H9 (cell line): Measurements from ENCODE around the gene ZNF664. TPM values are rescaled to one million over a fixed set of nuclear protein-coding genes. Genes with fewer than 3 reads are reported as not detected.

Source experiments
- DNase-seq: peaks from one replicate; pipeline ENCODE4 v3.0.0-alpha.2; 2017
- H2AFZ ChIP-seq: one replicate; pipeline ENCODE4 v1.6.1; 2013; ENCODE audit warnings: mild to moderate bottlenecking, low read length, control low read depth, moderate library complexity
- H2AK5ac ChIP-seq: 2 replicates; pipeline ENCODE4 v1.6.1; 2013; ENCODE audit warnings: low read length, control low read depth, mixed read lengths; ENCODE audit not compliant: insufficient read length
- H2BK120ac ChIP-seq: one replicate; pipeline ENCODE4 v1.6.1; 2013; ENCODE audit warnings: low read depth, mild to moderate bottlenecking, low read length, control low read depth, inconsistent platforms; ENCODE audit not compliant: poor library complexity, severe bottlenecking
- H2BK12ac ChIP-seq: 2 replicates; pipeline ENCODE4 v1.6.1; 2013; ENCODE audit warnings: low read length, control low read depth, mixed read lengths, low read depth; ENCODE audit not compliant: insufficient read length
- H2BK15ac ChIP-seq: 2 replicates; pipeline ENCODE4 v1.6.1; 2013; ENCODE audit warnings: low read depth, low read length, control low read depth
- H2BK20ac ChIP-seq: one replicate; pipeline ENCODE4 v1.6.1; 2013; ENCODE audit warnings: low read depth, mild to moderate bottlenecking, low read length, control low read depth, inconsistent platforms; ENCODE audit not compliant: poor library complexity, severe bottlenecking
- H2BK5ac ChIP-seq: 2 replicates; pipeline ENCODE4 v1.6.1; 2013; ENCODE audit warnings: low read length, control low read depth, mixed read lengths; ENCODE audit not compliant: insufficient read length
- H3K14ac ChIP-seq: 2 replicates; pipeline ENCODE4 v1.6.1; 2013; ENCODE audit warnings: low read length, control low read depth; ENCODE audit not compliant: insufficient read depth
- H3K18ac ChIP-seq: 2 replicates; pipeline ENCODE4 v1.6.1; 2013; ENCODE audit warnings: low read depth, mild to moderate bottlenecking, mixed read lengths, low read length, control low read depth; ENCODE audit not compliant: insufficient read length
- H3K23ac ChIP-seq: 2 replicates; pipeline ENCODE4 v1.6.1; 2013; ENCODE audit warnings: low read length, control low read depth, mixed read lengths, low read depth; ENCODE audit not compliant: insufficient read length
- H3K23me2 ChIP-seq: 2 replicates; pipeline ENCODE4 v1.6.1; 2013; ENCODE audit warnings: low read depth, mild to moderate bottlenecking, mixed read lengths, low read length, control low read depth; ENCODE audit not compliant: insufficient read length, poor library complexity, severe bottlenecking
- H3K27ac ChIP-seq: 2 replicates; pipeline ENCODE4 v1.5.1; 2013; ENCODE audit warnings: low read length, control low read depth, mixed read lengths, low read depth; ENCODE audit not compliant: insufficient read length
- H3K27me3 ChIP-seq: 2 replicates; pipeline ENCODE4 v1.6.1; 2013; ENCODE audit warnings: low read length, control low read depth, inconsistent platforms; ENCODE audit not compliant: insufficient read depth
- H3K4ac ChIP-seq: 2 replicates; pipeline ENCODE4 v1.6.1; 2013; ENCODE audit warnings: low read depth, mild to moderate bottlenecking, control low read depth, inconsistent platforms, low read length, moderate library complexity
- H3K4me1 ChIP-seq: 2 replicates; pipeline ENCODE4 v1.6.1; 2013; ENCODE audit warnings: low read length, control low read depth, inconsistent platforms; ENCODE audit not compliant: insufficient read depth
- H3K4me2 ChIP-seq: 2 replicates; pipeline ENCODE4 v1.6.1; 2013; ENCODE audit warnings: low read length, control low read depth, mixed read lengths; ENCODE audit not compliant: insufficient read length, insufficient read depth
- H3K56ac ChIP-seq: 2 replicates; pipeline ENCODE4 v1.6.1; 2013; ENCODE audit warnings: low read depth, mild to moderate bottlenecking, mixed read lengths, low read length, control low read depth; ENCODE audit not compliant: insufficient read length
- H3K79me1 ChIP-seq: 2 replicates; pipeline ENCODE4 v1.6.1; 2013; ENCODE audit warnings: low read depth, mild to moderate bottlenecking, moderate library complexity, low read length, control low read depth, inconsistent platforms; ENCODE audit not compliant: insufficient read depth, poor library complexity, severe bottlenecking
- H3K79me2 ChIP-seq: 2 replicates; pipeline ENCODE4 v1.6.1; 2013; ENCODE audit warnings: low read length, control low read depth, inconsistent platforms; ENCODE audit not compliant: insufficient read depth
- H3K9ac ChIP-seq: 2 replicates; pipeline ENCODE4 v1.6.1; 2013; ENCODE audit warnings: low read length, control low read depth, mixed read lengths; ENCODE audit not compliant: insufficient read length; ENCODE audit errors: extremely low read depth
- H3K9me3 ChIP-seq: one replicate; pipeline ENCODE4 v1.6.1; 2013; ENCODE audit warnings: low read depth, low read length, inconsistent platforms; ENCODE audit not compliant: control insufficient read depth
- H3T11ph ChIP-seq: one replicate; pipeline ENCODE4 v1.6.1; 2013; ENCODE audit warnings: mild to moderate bottlenecking, low read length, control low read depth, inconsistent platforms
- H4K20me1 ChIP-seq: one replicate; pipeline ENCODE4 v1.6.1; 2013; ENCODE audit not compliant: control insufficient read depth, insufficient read length, insufficient read depth
- H4K5ac ChIP-seq: 2 replicates; pipeline ENCODE4 v1.6.1; 2013; ENCODE audit warnings: low read depth, mild to moderate bottlenecking, mixed read lengths, low read length, control low read depth; ENCODE audit not compliant: insufficient read length
- H4K8ac ChIP-seq: replicated peaks from 2 replicates; pipeline ENCODE4 v1.6.1; 2013; ENCODE audit warnings: low read length, control low read depth, mixed read lengths, low read depth; ENCODE audit not compliant: insufficient read length
- H4K91ac ChIP-seq: 2 replicates; pipeline ENCODE4 v1.6.1; 2013; ENCODE audit warnings: low read depth, mild to moderate bottlenecking, moderate library complexity, mixed read lengths, low read length, control low read depth; ENCODE audit not compliant: insufficient read length
- H3K27ac Mint-ChIP-seq, 3 experiments: 2 replicates in 2 of 3; 3 replicates in 1 of 3; pipeline ENCODE4 v1.8.0; 2020 to 2021; ENCODE audit warnings: mixed read lengths in 3 of 3, mild to moderate bottlenecking in 1 of 3, moderate library complexity in 1 of 3
- H3K27me3 Mint-ChIP-seq: 2 replicates; pipeline ENCODE4 v1.8.0; 2021; ENCODE audit warnings: low read depth, mild to moderate bottlenecking, moderate library complexity, mixed read lengths
- H3K36me3 Mint-ChIP-seq, 3 experiments: 2 replicates in 2 of 3; 3 replicates in 1 of 3; pipeline ENCODE4 v1.8.0; 2020 to 2021; ENCODE audit warnings: low read depth in 3 of 3, mixed read lengths in 3 of 3; ENCODE audit not compliant: insufficient read depth in 1 of 3
- H3K4me1 Mint-ChIP-seq, 2 experiments: 2 replicates each; pipeline ENCODE4 v1.8.0; 2020; ENCODE audit warnings: mixed read lengths in 2 of 2
- H3K4me3 Mint-ChIP-seq, 2 experiments: 2 replicates in 1 of 2; 3 replicates in 1 of 2; pipeline ENCODE4 v1.8.0; 2020 to 2021; ENCODE audit warnings: mild to moderate bottlenecking in 2 of 2, mixed read lengths in 2 of 2, moderate library complexity in 1 of 2
- H3K9me3 Mint-ChIP-seq, 2 experiments: 2 replicates in 1 of 2; 3 replicates in 1 of 2; pipeline ENCODE4 v1.8.0; 2020; ENCODE audit warnings: mild to moderate bottlenecking in 2 of 2, mixed read lengths in 2 of 2, moderate library complexity in 1 of 2
- CTCF ChIP-seq: fragments of 200-600 bp; sonication (generic); conservative IDR thresholded peaks from 3 replicates; pipeline ENCODE4 v1.8.0; 2021; ENCODE audit warnings: antibody characterized with exemption, mild to moderate bottlenecking
- WGBS: extraction: QIAGEN DNeasy Blood & Tissue Kit; methylation state at CpG from one replicate; pipeline ENCODE4 v1.1.7; 2013; ENCODE audit warnings: missing lambda C conversion rate, low lambda C conversion rate, mixed read lengths; ENCODE audit not compliant: insufficient read length; ENCODE audit errors: extremely low coverage; 5-methylcytosine and 5-hydroxymethylcytosine counted together
- total RNA-seq: library from RNA; stranded (reverse); gene quantifications from 2 replicates; pipeline ENCODE4 v1.2.1, GENCODE V29; 2021

Gene ZNF664
- total RNA-seq, 1 experiment from 2014 or later, result 29.5 TPM

DNA sequence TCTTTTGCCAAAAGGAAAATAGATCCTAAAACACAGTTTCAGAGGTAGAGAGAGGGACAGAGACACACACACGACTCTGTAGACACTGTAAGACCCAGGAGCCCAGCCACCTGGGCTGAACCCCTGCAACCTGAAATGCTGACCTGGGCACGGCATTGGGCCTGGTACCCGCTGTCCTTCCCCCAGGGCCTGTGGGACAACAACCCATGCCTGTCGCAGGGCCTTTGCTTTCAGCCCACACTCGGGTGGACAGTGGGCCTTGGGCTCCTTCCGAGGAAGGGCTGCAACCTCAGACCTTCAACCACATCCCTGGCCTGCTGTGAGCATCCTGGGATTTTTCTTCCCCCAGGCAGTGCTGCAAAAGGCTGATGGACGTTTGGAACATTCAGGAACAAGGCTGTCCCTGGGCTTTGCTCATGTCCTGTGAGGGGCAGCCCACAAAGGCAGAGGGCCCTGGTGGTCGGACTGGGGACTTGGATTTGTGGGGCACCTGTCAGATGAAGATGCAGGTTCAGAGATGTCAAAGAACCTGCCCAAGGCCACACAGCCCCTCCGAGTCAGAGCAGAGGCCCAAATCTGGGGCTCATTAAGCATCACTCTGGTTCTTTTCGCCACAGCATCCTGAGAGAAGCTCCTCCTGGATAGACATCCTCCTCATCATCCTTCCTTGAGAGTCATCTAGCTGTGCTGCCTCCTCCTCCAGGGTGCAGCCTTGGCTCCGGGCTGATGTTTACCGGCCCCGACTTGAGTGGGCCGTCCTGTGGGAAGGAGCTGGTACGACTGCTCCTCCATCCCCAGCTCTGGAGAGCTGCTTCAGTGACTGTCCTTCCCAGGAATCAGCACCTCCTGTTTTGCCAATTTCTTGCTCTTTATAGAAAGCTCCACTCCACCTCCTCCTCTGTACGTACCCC, 33.0 kb upstream of the ZNF664 start:
- Histone ChIP-seq H3K23me2 (no peaks in the 10 kb centered on the region), H3T11ph (no peak overlapping the region), H2BK20ac (no peak overlapping the region), H4K8ac (no peak overlapping the region), H4K91ac (no peak overlapping the region), H2BK120ac (no peak overlapping the region), H3K4ac (no peak overlapping the region), H3K27me3 (no peaks in the 10 kb centered on the region), H3K14ac (no peak overlapping the region; the same call in 1 of the 2 replicates), H2AFZ (no peak overlapping the region), H2BK5ac (no peak overlapping the region), H3K18ac (no peak overlapping the region), H3K4me2 (no peak overlapping the region), H3K9ac (no peak overlapping the region), H3K27ac (no peak overlapping the region), H3K56ac (no peak overlapping the region), H3K9me3 (no peaks in the 10 kb centered on the region), H4K5ac (no peak overlapping the region), H3K79me1 (no peaks in the 10 kb centered on the region), H2AK5ac (no peak overlapping the region), H2BK15ac (no peak overlapping the region), H3K23ac (no peak overlapping the region), H2BK12ac (no peak overlapping the region), H4K20me1 (no peaks in the 10 kb centered on the region), H3K79me2 (no peaks in the 10 kb centered on the region), H3K4me1 (no peaks in the 10 kb centered on the region)
- H3K27me3 Mint-ChIP-seq, result peaks cover 86% of the 10 kb centered on the region
- TF ChIP-seq CTCF, result no peak
- no peak overlapping the region for H3K27ac Mint-ChIP-seq
- H3K4me1 Mint-ChIP-seq, result peaks cover 0 to 4% of the 10 kb centered on the region in 2 experiments; a peak in 2 of 4 replicates
- H3K36me3 Mint-ChIP-seq, result peaks cover 0 to 4% (median 0%) of the 10 kb centered on the region in 3 experiments; a peak in 1 of 7 replicates
- whole genome bisulfite sequencing, result no CpG with 5 or more reads among the region's 16 CpGs
- DNase-seq, result no peak
- no peak overlapping the region for H3K4me3 Mint-ChIP-seq
- H3K9me3 Mint-ChIP-seq, result peaks cover 4 to 5% of the 10 kb centered on the region in 2 experiments; a peak in 4 of 5 replicates
